Glomerular visceral epithelial cell (primary cell): ENCODE data around the gene GPR15.

Experiments used
- DNase-seq: peaks from one replicate; pipeline ENCODE4 v3.0.0-alpha.2; 2016; ENCODE audit errors: extremely low spot score

Gene GPR15

DNA sequence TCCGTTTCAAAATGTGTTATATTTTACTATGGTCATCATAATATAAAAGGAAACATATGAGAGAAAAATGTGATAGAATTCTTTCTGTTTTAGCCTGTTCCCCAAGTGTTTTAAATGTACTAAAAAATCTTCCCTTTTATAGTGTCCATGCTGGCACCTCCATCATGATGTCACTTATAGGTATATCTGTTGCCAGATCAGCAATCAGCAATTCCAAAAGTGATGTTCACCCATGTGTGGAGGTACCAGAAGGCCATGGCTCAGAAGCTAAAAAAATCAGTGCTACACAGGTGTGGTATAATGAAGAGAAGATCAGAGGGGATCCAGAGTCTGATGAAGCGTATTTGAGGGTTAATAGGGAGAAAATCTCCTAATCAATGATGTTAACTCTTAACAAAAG lies 1.1 kb upstream of the GPR15 start:
- no peak for DNase-seq

DNA sequence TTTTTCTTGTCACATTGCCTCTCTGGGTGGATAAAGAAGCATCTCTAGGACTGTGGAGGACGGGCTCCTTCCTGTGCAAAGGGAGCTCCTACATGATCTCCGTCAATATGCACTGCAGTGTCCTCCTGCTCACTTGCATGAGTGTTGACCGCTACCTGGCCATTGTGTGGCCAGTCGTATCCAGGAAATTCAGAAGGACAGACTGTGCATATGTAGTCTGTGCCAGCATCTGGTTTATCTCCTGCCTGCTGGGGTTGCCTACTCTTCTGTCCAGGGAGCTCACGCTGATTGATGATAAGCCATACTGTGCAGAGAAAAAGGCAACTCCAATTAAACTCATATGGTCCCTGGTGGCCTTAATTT lies 478 bp downstream of the GPR15 start:
- DNase-seq, result no peak

DNA sequence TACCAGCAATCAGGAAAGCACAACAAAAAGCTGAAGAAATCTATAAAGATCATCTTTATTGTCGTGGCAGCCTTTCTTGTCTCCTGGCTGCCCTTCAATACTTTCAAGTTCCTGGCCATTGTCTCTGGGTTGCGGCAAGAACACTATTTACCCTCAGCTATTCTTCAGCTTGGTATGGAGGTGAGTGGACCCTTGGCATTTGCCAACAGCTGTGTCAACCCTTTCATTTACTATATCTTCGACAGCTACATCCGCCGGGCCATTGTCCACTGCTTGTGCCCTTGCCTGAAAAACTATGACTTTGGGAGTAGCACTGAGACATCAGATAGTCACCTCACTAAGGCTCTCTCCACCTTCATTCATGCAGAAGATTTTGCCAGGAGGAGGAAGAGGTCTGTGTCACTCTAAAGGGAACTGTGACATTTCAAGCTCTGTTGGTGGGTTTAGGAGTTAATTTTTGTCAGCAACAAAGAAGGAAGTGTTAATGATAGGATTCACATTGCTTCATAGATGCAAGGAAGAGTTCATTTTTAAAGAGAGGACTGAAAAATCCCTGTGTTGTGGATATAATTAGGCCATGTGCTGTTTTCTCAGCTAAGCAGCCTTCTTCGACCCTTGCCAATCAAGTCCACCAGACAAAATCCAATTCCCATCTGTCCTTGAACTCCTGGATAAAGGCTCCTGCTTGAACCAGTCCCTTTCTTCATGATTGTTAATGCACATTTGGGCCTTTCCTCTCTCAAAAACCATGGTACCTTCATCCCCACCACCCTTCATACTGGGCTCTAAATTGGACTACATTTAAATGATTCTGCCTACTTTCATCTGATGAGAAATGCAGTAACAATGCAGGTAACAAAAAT lies 1.2 kb downstream of the GPR15 start:
- no peak for DNase-seq

DNA sequence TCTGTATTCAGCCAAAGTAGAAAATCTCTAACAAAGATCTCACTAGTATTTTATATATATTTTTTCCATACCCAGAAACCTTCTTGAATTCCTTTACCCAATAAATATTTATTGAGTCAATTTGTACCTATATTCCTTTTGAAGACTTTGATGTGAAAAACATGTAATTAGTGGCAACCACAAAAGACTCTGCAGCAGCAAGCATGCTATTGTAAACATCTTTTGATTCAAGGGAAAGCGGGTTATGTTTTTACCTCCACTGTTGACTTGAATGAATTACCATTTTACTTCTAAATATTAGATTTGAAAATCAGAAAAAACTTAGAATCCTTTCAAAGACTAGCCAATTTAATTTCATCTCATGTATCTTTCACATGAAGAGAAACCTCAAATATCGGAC lies 2.4 kb downstream of the GPR15 start:
- DNase-seq, result no peak

DNA sequence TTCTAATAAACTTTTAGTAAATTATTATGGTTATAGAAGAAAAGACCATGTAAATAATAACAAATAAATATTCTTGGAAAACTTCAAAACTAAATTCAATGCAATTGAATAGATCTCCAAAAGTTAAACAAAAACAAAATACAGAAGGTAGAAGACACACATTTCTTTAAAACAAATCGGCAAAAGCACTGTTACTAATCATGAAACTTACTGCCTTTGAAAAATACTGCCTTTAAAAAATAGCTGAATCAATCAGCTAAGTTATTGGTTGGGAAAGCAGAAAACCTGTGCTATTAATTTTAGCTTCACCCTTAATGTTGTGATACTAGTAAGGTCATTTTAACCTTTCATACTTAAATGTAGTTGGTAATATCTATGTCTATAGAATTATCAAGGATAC lies 3.0 kb downstream of the GPR15 start:
- DNase-seq, result no peak

DNA sequence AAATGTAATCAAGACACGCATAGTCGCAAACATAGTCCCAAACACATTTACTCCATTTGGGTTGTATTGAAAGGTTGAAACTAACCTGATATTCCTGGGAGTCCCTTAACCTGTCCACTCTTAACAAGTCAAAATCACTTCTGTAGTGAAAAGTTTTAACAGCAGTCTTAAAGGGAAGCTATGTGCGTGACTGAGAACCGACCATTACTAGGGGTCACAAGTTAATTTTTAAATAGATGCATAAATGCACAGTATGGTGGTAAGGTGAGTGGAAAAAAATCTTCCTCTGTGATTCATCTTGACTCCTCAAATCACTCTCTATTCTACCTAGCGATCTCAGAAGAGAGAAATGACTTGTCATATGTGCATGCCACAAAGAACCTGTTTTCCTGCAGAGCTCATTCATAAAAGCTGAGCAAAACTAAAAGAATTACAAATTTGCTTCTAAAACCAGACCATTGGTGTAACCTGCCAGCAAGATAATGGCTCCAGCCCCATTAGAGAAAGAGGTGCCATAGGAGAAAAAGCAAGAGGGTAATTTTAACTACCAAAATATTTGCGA lies 4.8 kb downstream of the GPR15 start:
- DNase-seq, result peak; percentile 57

DNA sequence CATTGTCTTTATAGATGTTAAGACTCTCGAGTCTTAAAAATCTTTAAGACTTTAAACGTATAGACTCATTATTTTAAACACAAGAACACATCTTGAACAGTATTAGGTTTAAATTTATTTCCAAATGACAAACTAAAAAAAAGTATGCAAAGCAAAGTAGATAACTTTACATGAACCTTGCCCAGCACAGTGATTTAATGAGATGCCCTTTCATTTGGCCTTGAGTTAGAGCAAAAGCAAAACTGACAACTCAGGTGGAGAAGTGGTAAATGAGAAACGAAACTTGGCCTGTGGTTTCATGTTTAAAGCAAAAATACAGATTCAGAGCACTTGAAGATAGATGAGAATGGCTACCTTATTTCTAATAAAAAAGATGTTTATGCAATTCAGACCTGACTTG lies 8.6 kb downstream of the GPR15 start:
- no peak for DNase-seq

DNA sequence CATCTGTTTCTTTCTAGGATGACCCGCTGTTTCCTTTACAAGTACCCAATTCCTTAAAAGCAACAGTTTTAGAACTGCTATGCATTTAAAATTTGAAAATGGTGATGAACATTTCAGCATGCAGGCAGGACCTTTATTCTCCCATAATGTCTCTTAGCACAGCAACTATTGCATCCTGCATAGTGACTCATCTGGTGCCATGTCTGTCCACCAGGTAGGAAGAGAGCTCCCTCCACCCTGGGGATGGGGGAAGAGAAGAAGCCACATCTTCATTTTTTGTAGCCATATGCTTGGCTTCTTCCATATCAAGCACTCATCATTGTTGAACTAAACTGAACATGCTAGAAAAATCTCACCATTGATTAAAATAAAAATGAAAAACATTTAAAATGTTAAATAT lies 9.9 kb downstream of the GPR15 start:
- DNase-seq, result no peak

DNA sequence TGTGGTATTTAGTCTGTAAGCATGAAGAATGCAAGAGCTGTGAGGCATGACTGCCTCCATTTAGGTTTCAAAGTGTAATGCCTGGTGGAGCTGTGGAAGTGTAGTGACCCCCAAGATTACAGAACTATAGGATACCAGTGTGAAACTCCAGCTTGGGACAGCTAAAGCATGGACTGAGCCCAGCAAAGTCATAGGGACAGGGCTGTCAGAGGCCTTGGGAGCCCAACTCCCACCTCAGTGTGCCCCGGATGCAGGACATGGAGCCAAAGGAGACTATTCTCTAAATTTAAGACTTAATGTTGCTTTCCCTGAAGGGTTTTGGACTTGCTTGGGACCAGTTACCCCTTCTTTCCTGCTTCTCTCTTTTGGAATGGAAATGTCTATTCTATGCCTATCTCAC lies 10.8 kb downstream of the GPR15 start:
- no peak for DNase-seq

DNA sequence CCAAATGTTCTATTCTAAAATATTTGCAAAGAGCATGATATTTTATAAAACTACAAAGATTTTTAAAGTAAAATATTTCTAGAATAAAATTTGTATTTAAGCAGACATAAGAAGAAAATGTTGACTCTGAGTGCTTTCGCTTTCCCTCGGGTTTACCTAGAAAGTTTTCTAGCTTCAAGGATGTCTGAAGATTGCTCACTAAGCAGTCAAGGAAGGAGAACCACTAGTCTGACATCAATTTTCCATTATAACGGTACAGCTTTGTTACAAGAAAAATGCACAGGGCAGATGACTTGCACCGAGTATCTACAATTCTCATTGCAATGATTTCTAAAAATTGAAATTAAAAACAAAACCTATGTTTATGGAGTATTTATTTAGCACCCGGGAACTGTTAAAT lies 14.2 kb downstream of the GPR15 start:
- DNase-seq, result no peak

DNA sequence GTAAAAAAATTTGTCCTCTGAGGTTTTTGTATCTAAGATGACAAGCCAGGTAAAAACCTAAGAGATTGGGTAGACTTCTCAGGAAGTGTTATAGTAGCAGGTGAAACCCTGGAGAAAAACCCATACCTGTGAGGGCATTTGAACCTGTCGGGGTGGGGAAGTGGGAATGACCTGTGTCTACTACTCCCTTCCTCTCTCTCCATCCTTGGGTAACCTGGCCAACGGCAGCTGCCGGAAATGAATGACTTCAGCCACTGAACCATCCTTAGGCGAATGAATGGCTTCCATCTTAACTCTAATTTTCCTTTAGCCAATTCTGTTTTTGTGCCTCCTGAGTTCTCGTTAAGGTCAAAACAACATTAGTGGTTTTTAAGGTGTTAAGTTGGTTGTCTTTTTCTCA lies 16.8 kb downstream of the GPR15 start:
- no peak for DNase-seq

DNA sequence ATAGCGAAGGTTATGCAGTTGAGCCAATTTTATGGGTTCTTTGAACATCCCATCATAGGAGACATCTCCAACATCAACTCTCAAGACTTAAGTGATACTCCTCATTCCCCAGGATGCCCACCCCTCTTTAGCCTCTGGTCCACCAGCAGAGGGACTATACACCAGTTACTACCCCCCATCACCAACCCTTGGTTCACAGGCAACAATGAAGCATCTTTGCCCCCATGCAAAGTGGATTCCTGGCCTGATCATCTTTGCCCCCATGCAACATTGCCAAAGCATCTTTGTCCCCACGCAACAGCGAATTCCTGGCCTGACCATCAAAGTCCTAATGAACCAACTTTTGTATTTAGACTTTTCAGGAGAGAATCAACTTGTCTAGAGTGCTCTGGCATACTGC lies 19.1 kb downstream of the GPR15 start:
- no peak for DNase-seq

DNA sequence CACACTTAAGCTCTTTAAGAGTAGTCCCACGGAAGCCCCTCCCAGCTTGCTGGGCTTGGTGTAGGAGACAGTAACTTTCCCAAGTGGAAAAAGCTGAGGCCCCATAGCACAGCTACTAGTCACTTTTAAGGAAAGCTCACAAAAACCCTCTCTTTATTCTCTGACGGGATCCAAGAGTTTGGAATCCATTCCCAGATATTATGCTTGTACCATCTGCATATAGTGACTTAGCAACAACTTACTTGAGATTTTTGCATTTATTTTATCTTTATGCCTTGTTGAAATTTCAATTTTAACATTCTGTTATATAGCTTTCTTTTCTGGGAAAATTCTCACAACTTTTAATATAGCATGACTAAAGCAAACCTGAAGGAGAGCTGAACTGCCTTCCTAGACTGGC lies 19.5 kb downstream of the GPR15 start:
- no peak for DNase-seq

DNA sequence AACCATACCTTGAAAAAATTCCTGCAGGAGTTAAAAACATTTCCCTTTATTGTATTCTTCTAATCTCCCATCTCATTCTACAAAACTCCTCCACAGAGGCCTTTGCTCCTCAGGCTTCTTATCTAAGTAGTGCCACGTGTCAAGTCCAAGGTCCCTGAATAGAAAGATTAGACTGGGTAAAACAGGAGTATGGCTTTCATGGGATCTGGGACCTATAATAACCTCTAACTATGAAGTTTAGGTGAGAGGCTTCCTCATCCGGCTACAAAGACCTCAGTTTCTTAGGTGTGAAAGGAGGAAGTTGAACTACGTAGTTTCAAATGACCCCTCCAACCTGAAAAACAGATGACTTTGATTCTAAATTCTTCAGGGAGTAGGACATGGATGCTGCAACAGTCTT lies 20.0 kb downstream of the GPR15 start:
- no peak for DNase-seq

DNA sequence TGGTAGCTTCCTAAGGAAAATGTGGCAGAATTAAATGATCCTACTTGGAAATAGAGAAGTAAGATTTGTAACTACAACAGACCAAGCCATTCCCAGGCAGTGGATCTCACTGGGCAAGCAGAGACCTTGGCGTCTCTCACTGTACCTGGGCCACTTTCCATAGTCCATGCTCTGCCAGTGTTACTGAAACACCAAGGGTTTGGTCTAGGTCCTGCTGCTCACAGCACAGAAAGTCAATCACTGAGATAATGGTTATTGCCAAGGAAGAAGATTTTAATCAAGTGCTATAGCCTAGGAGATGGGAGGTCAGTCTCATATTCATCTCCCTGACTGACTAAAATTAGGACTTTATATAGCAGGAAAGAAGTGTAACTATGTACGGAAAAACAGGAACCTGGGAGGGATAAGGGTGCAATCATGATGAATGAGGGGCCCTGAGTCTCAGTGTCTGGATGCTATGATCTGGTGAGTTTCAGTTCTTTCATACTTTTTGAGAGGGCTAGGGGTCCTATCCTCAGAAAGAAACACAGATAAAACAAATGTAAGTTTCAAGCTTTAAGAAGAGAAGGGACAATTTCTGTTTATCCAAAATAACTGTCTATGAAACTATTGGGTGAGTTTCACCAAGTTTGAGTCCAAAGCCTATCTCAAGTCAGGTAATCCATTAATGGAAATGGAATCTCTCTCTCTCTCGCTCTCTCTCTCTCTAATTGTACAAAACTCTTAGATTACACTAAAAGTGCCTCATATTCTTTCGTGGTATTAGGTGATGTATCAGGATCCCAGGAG lies 20.6 kb downstream of the GPR15 start:
- no peak for DNase-seq

DNA sequence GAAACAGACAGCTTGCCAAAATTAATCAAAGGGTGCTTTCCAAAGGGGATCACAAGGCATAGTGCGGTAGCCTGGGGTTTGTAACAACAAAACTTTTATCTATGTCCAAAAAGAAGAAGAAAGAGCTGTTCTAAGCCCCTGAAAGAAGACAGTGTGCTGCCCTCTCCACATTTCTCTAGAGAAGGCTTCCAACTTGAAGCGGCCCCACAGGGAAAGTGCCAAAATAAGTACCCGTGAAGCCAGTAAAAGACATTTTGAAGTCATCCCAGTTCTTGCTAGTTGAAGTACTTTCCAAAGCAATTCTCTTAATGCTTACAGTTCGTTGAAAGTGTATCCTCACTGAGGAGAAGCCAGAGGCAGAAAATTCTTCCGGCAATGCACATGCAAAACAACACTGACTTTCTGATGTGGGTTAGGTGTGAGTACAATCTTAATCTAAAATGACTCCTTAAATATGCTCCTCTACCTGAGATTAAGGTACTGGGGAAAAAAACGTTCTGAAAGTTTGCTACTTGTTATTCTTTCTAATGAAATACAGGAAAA lies 21.3 kb downstream of the GPR15 start:
- DNase-seq, result no peak

DNA sequence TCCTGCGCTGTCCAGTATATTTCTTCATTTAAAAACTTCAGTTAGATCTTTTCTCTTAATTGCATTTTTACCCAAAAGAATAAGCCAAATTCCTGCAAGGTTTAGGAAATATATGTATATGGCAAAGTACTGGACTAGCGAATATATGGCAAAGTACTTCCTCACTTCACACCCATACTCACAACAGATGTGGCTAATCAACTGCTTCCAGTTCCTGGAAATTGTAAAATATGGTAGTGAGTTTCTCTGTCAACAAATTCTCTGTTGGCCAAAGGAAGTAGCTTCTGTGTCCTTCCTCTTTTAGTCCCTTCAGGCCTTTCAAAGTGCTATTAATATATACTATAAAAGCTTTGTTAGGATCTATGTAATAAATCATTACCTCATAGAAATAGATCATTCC lies 22.0 kb downstream of the GPR15 start:
- no peak for DNase-seq

DNA sequence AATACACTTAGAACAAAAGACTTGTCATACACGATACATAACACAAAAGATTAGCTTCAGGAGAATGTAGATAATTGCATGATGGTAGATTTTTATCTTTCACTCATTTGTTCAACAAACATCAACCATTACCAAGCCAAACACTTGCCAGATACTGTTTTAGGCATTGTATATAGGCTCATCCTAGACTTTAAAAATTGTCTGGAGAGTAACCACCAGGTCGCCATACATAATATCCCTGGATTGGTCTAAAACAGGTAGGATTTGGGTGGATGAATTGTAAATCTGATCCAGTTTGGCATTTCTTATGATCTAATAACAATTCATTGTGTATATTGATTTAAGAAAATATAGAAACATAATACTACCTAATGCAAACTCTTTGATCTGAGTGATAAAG lies 22.8 kb downstream of the GPR15 start:
- no peak for DNase-seq

DNA sequence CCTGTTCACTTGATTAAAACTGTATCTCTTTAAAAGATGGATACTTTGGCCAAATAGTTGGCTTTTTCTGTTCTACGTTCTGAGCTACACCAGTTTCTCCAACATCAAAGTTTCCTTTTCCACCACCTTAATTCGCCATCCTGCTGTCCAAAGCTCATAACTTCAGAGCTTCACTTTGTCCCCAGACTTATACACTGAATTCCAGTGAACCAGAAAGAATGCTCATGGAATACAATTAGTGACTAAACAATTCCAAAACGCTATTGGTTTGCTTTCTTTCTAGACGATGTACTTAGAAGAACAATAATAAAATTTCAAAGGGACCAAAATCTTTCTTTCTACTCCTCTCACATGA lies 23.2 kb downstream of the GPR15 start:
- no peak for DNase-seq

DNA sequence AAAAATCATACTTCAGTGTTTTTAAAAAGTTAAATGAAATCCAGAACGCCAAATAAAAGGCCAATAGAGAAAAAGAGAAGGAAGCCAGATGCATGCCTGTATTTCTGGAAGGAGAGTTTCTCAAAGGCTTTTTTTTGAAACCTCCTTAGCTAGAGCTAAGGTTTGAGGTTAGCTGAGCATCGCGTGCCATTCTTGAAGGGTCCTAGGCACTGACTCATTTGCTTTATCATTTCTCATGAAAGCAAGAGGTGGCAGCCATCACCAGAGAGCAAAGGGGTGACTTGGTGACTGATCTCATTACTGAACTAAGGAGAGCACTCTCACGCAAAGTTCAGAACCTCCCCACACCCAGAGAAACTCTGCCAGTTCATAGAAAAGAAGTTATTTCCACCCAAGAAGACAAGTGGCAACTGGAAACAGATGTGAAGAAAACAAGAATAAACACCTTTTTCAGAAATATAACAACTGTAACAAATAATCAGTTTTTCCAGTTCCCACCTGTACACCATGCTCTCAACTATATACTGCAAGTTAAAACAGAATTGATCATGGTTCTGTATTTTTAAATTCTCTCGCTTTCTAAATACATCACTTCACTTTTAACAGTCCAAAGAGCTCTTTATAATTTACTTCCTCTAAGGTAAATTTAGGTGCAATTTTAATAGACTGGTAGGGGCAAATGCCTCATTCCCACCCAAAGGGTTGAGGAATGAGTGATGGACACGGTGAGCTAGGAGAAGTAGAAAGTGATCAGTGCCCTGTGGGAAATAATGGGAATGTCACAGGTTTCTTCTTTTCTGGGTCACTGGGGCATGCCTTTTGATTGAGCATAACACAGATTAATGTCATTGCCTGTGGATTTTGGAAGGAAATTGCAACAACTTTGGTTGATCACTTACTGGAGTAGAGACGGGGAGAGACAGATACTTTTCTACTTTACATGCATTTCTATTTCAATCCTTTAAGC lies 24.7 kb downstream of the GPR15 start:
- DNase-seq, result no peak

DNA sequence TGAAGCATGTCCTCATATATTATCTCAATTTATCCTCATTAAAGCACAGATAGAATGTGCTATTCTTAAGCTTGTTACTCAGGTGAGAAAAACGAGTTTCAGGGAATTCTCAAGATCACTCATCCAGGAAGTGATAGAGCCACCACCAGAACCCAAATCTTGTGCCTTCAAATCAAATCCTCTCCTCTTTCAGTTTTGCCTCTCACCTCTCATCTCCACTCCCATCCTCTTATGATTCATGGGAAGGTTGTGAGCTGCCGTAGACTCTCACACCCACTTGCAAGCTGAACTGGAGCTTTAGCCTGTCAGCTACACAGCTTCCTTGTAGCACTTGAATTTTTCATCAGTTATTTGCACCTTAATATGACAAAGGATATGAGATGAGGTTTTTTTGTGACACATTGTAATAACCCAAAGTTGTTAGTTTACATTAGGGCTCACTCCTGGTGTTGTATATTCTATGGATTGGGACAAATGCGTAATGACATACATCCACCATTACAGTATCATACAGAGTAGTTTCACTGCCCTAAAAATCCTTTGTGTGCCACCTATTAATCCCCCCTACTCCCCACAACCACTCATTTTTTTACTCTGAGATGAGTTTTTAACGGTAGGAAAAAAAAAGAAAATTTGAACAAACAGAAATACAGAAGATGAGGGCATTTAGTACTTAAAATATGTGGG lies 25.7 kb downstream of the GPR15 start:
- no peak for DNase-seq
